OCI-LY7 (cell line): ENCODE results near the gene OR2AT4. TPM values are rescaled to one million over a fixed set of nuclear protein-coding genes. Genes with fewer than 3 reads are reported as not detected.

Source experiments
- BruUV-seq: library from RNA; stranded (reverse); fragments of 400-500 nt; replicated peaks from 2 replicates; lab custom pipeline; 2021; lab: Mats Ljungman, UMichigan
- CTCF ChIA-PET: fragments of 300-600 bp; sonication (Branson Sonifier 250); formaldehyde crosslinking; loops from one replicate; lab custom pipeline; 2022; ENCODE audit warnings: antibody characterized with exemption; ENCODE audit not compliant: unreplicated experiment; lab: Charles Lee
- POLR2A ChIA-PET: fragments of 300-600 bp; sonication (Branson Sonifier 250); formaldehyde crosslinking; loops from one replicate; lab custom pipeline; 2022; ENCODE audit warnings: antibody characterized with exemption; lab: Charles Lee
- DNase-seq: peaks from one replicate; pipeline ENCODE4 v3.0.0-alpha.2; 2015; ENCODE audit warnings: low spot score
- H2AFZ ChIP-seq: fragments of 200-600 bp; sonication (generic), shearing (Covaris generic); 2 replicates; pipeline ENCODE4 v1.6.1; 2014; ENCODE audit warnings: mild to moderate bottlenecking, antibody characterized with exemption, low read length, moderate library complexity
- H3K27ac ChIP-seq: fragments of 200-600 bp; sonication (generic); 2 replicates; pipeline ENCODE4 v1.5.1; 2014; ENCODE audit warnings: mixed run types, low read depth, mild to moderate bottlenecking, moderate library complexity, low read length, inconsistent platforms; ENCODE audit not compliant: poor library complexity, severe bottlenecking
- H3K36me3 ChIP-seq: fragments of 200-600 bp; sonication (generic); 2 replicates; pipeline ENCODE4 v1.6.1; 2014; ENCODE audit warnings: mild to moderate bottlenecking, antibody characterized with exemption, low read length, moderate library complexity, mixed read lengths; ENCODE audit not compliant: insufficient read depth
- H3K4me1 ChIP-seq: fragments of 200-600 bp; sonication (generic); 2 replicates; pipeline ENCODE4 v1.5.1; 2014; ENCODE audit warnings: mild to moderate bottlenecking, low read length; ENCODE audit not compliant: insufficient read depth, poor library complexity, severe bottlenecking
- H3K4me2 ChIP-seq: fragments of 200-600 bp; sonication (generic); 2 replicates; pipeline ENCODE4 v1.6.1; 2014; ENCODE audit warnings: mild to moderate bottlenecking, low read length
- H3K4me3 ChIP-seq: fragments of 200-600 bp; sonication (generic); 2 replicates; pipeline ENCODE4 v1.5.1; 2014; ENCODE audit warnings: mild to moderate bottlenecking, low read depth, low read length; ENCODE audit not compliant: poor library complexity, severe bottlenecking
- H3K79me2 ChIP-seq: fragments of 200-600 bp; sonication (generic); 2 replicates; pipeline ENCODE4 v1.6.1; 2016; ENCODE audit warnings: low read depth, mild to moderate bottlenecking, low read length, moderate library complexity, mixed read lengths; ENCODE audit not compliant: insufficient read depth
- H3K9me2 ChIP-seq: fragments of 200-600 bp; sonication (generic); 2 replicates; pipeline ENCODE4 v1.6.1; 2016; ENCODE audit warnings: mild to moderate bottlenecking, low read length, mixed read lengths; ENCODE audit not compliant: insufficient read depth
- H3K9me3 ChIP-seq: fragments of 200-600 bp; sonication (generic); 2 replicates; pipeline ENCODE4 v1.6.1; 2014; ENCODE audit warnings: mild to moderate bottlenecking, mixed run types, low read length, mixed read lengths
- H4K20me1 ChIP-seq: fragments of 200-600 bp; sonication (generic); 2 replicates; pipeline ENCODE4 v1.6.1; 2014; ENCODE audit warnings: mild to moderate bottlenecking, antibody characterized with exemption, low read length, moderate library complexity, mixed read lengths; ENCODE audit not compliant: insufficient read depth
- CTCF ChIP-seq: fragments of 200-600 bp; sonication (generic); conservative IDR thresholded peaks from 2 replicates; pipeline ENCODE4 v1.5.1; 2014; ENCODE audit warnings: mild to moderate bottlenecking, antibody characterized with exemption, low read length, moderate library complexity, mixed read lengths
- EZH2phosphoT487 ChIP-seq: fragments of 200-600 bp; sonication (generic); IDR thresholded peaks from 2 replicates; pipeline ENCODE4 v1.6.1; 2018; ENCODE audit warnings: low read depth, borderline replicate concordance, mild to moderate bottlenecking, mixed run types, antibody characterized with exemption, low read length, moderate library complexity, mixed read lengths
- intact Hi-C: fragments of 100-400 bp; cut with micrococcal nuclease; formaldehyde crosslinking; loops from one replicate; pipeline ENCODE4 v1.10.0; 2022; ENCODE audit not compliant: unreplicated experiment
- total RNA-seq, 2 experiments: library from RNA; depleted of rRNA in 1 of 2; stranded (reverse); fragments of >200 nt in 1 of 2; shearing (Covaris generic) in 1 of 2; gene quantifications; 2 replicates each; pipeline ENCODE4 v1.2.3, GENCODE V29; 2014 to 2022

OR2AT4 gene
- total RNA-seq, 2 experiments from 2014 or later, result not detected

DNA sequence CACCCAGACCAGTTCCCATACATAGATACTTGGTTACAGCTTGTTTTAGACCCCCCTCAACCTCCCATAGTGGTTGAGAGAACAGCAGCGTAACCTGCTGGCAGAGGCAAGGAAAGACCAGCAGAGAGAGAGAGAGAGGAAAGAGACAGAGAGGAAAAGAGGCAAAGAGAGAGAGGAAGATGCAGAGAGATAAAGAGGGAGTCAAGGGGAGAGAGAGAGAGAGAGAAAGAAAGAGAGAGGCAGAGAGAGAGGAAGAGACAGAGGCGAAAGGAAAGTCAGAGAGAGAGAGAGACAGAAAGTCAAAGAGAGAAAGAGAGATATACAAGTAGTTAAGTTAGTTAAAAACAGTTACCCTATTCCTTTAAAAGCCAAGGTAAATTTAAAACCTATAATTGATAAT is 55.4 kb downstream of the OR2AT4 start:
- no TSS peak for BruUV-seq
- Histone ChIP-seq H2AFZ (no peak overlapping the region), H3K4me2 (no peak overlapping the region), H3K9me2 (no peaks in the 10 kb centered on the region), H4K20me1 (no peaks in the 10 kb centered on the region), H3K9me3 (no peaks in the 10 kb centered on the region), H3K4me3 (no peak overlapping the region), H3K79me2 (no peaks in the 10 kb centered on the region), H3K36me3 (no peaks in the 10 kb centered on the region), H3K4me1 (peaks cover 5% of the 10 kb centered on the region), H3K27ac (no peak overlapping the region)
- intact Hi-C loops, result no loop called here
- POLR2A ChIA-PET, result interaction anchor here (0.7 kb wide), 1 partner anchor 97 kb away, joined by 3 read pairs; no protein-coding TSS in a partner anchor
- TF ChIP-seq CTCF (no peak), EZH2phosphoT487 (no peak)
- no peak for DNase-seq
- CTCF ChIA-PET, result no interaction called here

DNA sequence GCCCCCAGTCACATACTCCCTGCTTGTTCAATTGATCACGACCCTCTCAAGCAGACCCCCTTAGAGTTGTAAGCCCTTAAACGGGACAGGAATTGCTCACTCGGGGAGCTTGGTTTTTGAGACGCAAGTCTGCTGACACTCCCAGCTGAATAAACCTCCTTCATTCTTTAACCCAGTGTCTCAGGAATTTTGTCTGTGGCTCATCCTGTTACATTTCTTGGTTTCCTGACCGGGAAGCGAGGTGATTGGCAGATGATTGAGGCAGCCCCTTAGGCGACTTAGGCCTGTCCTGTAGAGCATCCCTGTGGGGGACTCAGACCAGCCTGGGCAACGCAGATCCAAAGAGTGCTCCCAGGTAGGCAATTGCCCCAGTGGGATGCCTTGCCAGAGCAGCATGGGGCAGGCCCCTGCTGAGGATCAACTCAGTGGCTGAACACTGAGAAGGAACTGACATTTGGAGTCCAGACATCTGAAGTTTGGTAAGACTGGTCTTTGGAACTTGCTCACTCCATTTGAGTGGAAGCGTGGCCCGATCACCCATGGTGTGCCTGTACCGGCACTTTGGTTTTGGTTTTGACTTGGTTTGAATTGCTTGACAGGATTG is 56.4 kb downstream of the OR2AT4 start:
- TF ChIP-seq CTCF (no peak), EZH2phosphoT487 (no peak)
- Histone ChIP-seq H3K36me3 (no peaks in the 10 kb centered on the region), H3K4me3 (no peak overlapping the region), H3K27ac (no peak overlapping the region), H3K9me2 (no peaks in the 10 kb centered on the region), H4K20me1 (no peaks in the 10 kb centered on the region), H3K79me2 (no peaks in the 10 kb centered on the region), H2AFZ (no peak overlapping the region), H3K4me1 (peaks cover 13% of the 10 kb centered on the region), H3K4me2 (no peak overlapping the region), H3K9me3 (no peaks in the 10 kb centered on the region)
- no TSS peak for BruUV-seq
- intact Hi-C loops, result no loop called here
- no peak for DNase-seq
- CTCF ChIA-PET, result no interaction called here
- POLR2A ChIA-PET, result interaction anchor here (0.6 kb wide), 1 partner anchor 1408 kb away, joined by 3 read pairs; no protein-coding TSS in a partner anchor

DNA sequence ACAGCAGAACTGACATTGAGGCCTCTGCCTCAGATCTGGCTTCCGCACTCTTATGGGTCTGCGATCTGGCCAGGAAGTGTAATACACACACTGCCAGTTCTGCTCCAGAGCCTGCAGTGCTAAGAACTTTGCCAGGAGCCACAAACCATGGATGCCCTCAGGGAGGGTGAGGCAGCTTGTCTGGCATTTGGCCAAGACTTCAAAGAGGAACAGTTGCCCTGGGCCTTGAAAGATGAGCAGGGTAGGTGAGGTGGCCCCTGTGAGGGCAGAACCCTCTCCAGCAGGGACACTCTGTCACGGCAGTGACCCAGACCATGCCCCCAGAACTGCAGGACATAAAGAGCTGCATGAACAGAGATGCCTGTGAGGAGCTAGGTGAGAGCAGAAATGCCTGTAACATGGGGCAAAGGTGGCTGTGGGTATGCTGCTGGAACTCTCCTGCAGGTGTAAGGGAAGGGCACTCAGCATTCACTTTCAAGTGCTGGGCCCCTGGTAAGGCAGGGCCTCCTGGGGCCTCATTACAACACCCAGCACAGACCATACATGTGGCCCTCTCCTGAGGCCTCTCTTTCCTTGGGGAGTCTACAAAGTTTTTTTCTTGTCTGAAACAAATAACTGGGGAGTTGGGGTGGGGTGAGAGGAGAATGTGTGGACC is 60.6 kb downstream of the OR2AT4 start:
- no peak overlapping the region for H3K4me3 ChIP-seq
- POLR2A ChIA-PET, result interaction anchor here (0.6 to 1.5 kb wide), 7 partner anchors 10 to 68 kb away, joined by 3 to 8 read pairs (median 4); no protein-coding TSS in a partner anchor
- no peak for TF ChIP-seq EZH2phosphoT487
- TF ChIP-seq CTCF, result no peak
- DNase-seq, result peak; percentile 16
- BruUV-seq, result no TSS peak
- H4K20me1 ChIP-seq, result no peaks in the 10 kb centered on the region
- no peak overlapping the region for H3K4me2 ChIP-seq
- H2AFZ ChIP-seq, result peak overlapping the region; percentile 43; the same call in 1 of the 2 replicates
- CTCF ChIA-PET, result interaction anchor here (0.6 kb wide), 1 partner anchor 94 kb away, joined by 4 read pairs; no protein-coding TSS in a partner anchor
- no peaks in the 10 kb centered on the region for H3K79me2 ChIP-seq
- peaks cover 13% of the 10 kb centered on the region for H3K4me1 ChIP-seq
- H3K36me3 ChIP-seq, result no peaks in the 10 kb centered on the region
- H3K9me3 ChIP-seq, result no peaks in the 10 kb centered on the region
- intact Hi-C loops, result no loop called here
- H3K27ac ChIP-seq, result peak overlapping the region; percentile 24
- no peaks in the 10 kb centered on the region for H3K9me2 ChIP-seq
